KMS-11 (cell line): Measurements from ENCODE around the gene GNAT3.

Experiments
- H2AFZ ChIP-seq: fragments of 200-600 bp; sonication (generic); 2 replicates; pipeline ENCODE4 v1.6.1; 2016; ENCODE audit warnings: antibody characterized with exemption, mixed run types, low read depth
- H3K27ac ChIP-seq: fragments of 200-600 bp; sonication (generic); 2 replicates; pipeline ENCODE4 v1.6.1; 2016; ENCODE audit warnings: mild to moderate bottlenecking, mixed run types
- H3K27me3 ChIP-seq: fragments of 200-600 bp; sonication (generic); 2 replicates; pipeline ENCODE4 v1.6.1; 2017; ENCODE audit warnings: mild to moderate bottlenecking, low read depth, mixed run types, moderate library complexity; ENCODE audit not compliant: insufficient read depth
- H3K36me3 ChIP-seq: fragments of 200-600 bp; sonication (generic); 2 replicates; pipeline ENCODE4 v1.6.1; 2017; ENCODE audit warnings: mild to moderate bottlenecking, mixed run types; ENCODE audit not compliant: insufficient read depth
- H3K4me1 ChIP-seq: fragments of 200-600 bp; sonication (generic); 2 replicates; pipeline ENCODE4 v1.6.1; 2016; ENCODE audit warnings: mild to moderate bottlenecking, low read depth, mixed run types; ENCODE audit not compliant: poor library complexity, severe bottlenecking
- H3K4me2 ChIP-seq: fragments of 200-600 bp; sonication (generic); 2 replicates; pipeline ENCODE4 v1.7.0; 2016; ENCODE audit warnings: mild to moderate bottlenecking, mixed run types
- H3K4me3 ChIP-seq: fragments of 200-600 bp; sonication (generic); IDR thresholded peaks from 2 replicates; pipeline ENCODE4 v1.6.1; 2017; ENCODE audit warnings: low read depth, low read length, mixed read lengths; ENCODE audit not compliant: insufficient read depth
- H3K79me2 ChIP-seq: fragments of 200-600 bp; sonication (generic); 2 replicates; pipeline ENCODE4 v1.6.1; 2016; ENCODE audit warnings: low read depth, mixed run types; ENCODE audit not compliant: insufficient read depth
- H3K9ac ChIP-seq: fragments of 200-600 bp; sonication (generic); 2 replicates; pipeline ENCODE4 v1.6.1; 2016; ENCODE audit warnings: mild to moderate bottlenecking, mixed run types
- H4K20me1 ChIP-seq: fragments of 200-600 bp; sonication (generic); 2 replicates; pipeline ENCODE4 v1.6.1; 2016; ENCODE audit warnings: mild to moderate bottlenecking, mixed run types; ENCODE audit not compliant: insufficient read depth
- TF ChIP-seq, protein P1 (sequence below): fragments of 200-600 bp; sonication (generic); conservative IDR thresholded peaks from 2 replicates; pipeline ENCODE4 v1.6.1; 2017; ENCODE audit warnings: low read depth, mild to moderate bottlenecking, antibody characterized with exemption, low read length, moderate library complexity, mixed read lengths

GNAT3 gene

DNA sequence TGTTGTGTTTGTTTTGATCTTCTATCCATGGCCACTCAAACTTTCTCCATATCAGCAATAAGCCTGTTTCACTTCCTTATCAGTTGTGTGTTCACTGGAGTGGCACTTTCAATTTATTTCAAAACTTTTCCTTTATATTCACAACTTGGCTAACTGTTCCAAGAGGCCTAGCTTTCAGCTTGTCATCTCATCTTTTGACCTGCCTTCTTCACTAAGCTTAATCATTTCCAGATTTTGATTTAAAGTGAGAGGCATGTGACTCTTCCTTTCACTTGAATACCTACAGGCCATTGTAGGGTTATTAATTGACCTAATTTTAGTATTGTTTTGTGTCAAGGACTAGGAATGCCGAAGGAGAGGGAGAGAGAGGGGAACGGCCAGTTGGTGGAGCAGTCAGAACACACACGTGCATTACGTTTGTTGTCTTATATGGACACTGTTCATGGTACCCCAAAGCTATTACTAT is 5.5 kb upstream of the GNAT3 start:
- Histone ChIP-seq H4K20me1 (no peaks in the 10 kb centered on the region), H3K27ac (no peak overlapping the region), H3K79me2 (no peaks in the 10 kb centered on the region), H3K4me2 (no peak overlapping the region), H2AFZ (no peak overlapping the region), H3K36me3 (no peaks in the 10 kb centered on the region), H3K27me3 (no peaks in the 10 kb centered on the region), H3K4me1 (no peaks in the 10 kb centered on the region), H3K4me3 (no peak overlapping the region), H3K9ac (no peak overlapping the region)
- TF ChIP-seq, protein P1, sequence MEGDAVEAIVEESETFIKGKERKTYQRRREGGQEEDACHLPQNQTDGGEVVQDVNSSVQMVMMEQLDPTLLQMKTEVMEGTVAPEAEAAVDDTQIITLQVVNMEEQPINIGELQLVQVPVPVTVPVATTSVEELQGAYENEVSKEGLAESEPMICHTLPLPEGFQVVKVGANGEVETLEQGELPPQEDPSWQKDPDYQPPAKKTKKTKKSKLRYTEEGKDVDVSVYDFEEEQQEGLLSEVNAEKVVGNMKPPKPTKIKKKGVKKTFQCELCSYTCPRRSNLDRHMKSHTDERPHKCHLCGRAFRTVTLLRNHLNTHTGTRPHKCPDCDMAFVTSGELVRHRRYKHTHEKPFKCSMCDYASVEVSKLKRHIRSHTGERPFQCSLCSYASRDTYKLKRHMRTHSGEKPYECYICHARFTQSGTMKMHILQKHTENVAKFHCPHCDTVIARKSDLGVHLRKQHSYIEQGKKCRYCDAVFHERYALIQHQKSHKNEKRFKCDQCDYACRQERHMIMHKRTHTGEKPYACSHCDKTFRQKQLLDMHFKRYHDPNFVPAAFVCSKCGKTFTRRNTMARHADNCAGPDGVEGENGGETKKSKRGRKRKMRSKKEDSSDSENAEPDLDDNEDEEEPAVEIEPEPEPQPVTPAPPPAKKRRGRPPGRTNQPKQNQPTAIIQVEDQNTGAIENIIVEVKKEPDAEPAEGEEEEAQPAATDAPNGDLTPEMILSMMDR: no peak

DNA sequence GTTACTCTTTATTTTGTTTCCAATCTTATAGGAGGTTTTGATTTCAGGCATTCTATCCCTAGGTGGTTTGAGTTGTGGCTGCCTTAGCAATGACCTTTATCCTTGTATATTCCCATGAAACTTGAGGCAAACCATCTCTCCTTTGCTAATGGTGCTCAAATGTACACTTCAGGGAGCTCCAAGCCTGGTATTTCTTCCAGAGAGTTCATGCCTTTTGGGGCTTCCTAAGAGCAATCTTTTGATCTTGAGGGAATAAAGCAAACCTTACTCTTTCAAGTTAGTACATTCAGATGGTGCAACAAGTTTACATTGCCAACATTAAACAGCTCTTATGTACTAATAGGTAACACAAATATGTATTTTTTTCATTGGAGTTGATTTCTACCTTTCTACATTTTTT is 3.4 kb upstream of the GNAT3 start:
- Histone ChIP-seq H3K27ac (no peak overlapping the region), H3K79me2 (no peaks in the 10 kb centered on the region), H3K4me2 (no peak overlapping the region), H2AFZ (no peak overlapping the region), H3K4me3 (no peak overlapping the region), H4K20me1 (no peaks in the 10 kb centered on the region), H3K4me1 (no peaks in the 10 kb centered on the region), H3K9ac (no peak overlapping the region), H3K36me3 (no peaks in the 10 kb centered on the region), H3K27me3 (no peaks in the 10 kb centered on the region)
- TF ChIP-seq, protein P1: no peak

DNA sequence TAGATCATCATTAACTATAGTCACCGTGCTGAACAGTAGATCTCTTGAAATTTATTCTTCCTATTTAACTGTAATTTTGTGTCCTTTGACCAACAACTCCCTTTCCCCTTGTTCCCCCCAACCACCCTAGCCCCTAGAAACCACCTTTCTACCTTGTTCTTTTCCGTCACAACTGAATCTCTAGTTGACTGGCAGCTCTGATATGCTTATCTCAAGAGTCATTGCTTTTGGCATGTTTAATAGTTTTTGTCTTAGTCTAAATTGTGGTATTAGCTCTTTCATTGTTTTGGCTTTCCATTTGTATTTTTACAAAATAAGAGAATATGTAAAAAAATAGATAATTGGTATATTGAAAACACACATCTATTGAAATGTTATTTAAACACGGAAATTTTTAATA is 1.8 kb downstream of the GNAT3 start:
- H3K27me3 ChIP-seq: no peaks in the 10 kb centered on the region
- H2AFZ ChIP-seq: no peak overlapping the region
- H3K27ac ChIP-seq: no peak overlapping the region
- H3K79me2 ChIP-seq: no peaks in the 10 kb centered on the region
- no peaks in the 10 kb centered on the region for H3K4me1 ChIP-seq
- no peak overlapping the region for H3K4me2 ChIP-seq
- no peak overlapping the region for H3K4me3 ChIP-seq
- no peak overlapping the region for H3K9ac ChIP-seq
- no peaks in the 10 kb centered on the region for H3K36me3 ChIP-seq
- no peaks in the 10 kb centered on the region for H4K20me1 ChIP-seq
- TF ChIP-seq, protein P1: no peak

DNA sequence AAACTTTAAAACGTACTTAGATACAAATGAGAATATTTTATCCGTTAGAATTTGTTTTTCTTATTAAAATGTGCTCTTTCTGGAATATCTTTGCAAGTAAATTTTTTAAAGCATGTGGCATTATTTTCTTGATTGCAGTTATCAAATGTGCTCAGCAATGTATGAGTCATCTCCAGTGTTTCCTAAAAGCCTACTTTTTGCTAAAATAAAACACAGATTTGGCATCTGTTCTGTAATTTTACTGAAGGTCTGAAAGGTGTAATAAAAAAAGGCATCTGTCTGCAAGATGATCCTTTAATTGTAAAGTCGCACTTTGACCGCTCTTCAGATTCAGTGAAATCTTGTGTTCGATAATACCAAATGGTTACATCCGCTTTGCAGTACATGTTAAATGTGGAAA is 3.4 kb downstream of the GNAT3 start:
- Histone ChIP-seq H3K4me2 (no peak overlapping the region), H3K27me3 (no peaks in the 10 kb centered on the region), H3K79me2 (no peaks in the 10 kb centered on the region), H3K36me3 (no peaks in the 10 kb centered on the region), H3K9ac (no peak overlapping the region), H3K4me3 (no peak overlapping the region), H3K27ac (no peak overlapping the region), H4K20me1 (no peaks in the 10 kb centered on the region), H3K4me1 (no peaks in the 10 kb centered on the region), H2AFZ (no peak overlapping the region)
- TF ChIP-seq, protein P1: no peak
